ENCODE measurements around the gene P4HTM.

The P4HTM gene

GRCh38 chr3:49025793-49026520 is 35.9 kb downstream of the P4HTM start:
- DNase-seq: no peak

DNA sequence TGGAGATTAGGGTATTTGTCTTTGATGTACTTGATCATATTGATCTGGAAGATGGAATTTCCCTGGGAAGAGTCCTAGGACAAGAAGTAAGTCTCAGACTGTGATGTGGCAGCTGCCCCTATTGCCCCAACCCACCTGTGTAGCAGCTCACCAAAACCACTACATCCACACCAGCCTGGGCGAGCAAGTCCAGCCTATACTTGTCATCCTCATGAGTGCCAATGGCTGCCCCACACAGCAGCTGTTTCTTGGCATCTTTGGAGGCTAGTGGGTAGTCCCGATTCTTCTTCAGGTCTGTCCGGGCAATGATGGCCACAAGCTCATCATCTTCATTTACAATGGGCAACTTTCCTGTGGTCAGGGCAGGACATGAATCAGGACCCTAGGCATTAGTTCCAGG is 36.5 kb downstream of the P4HTM start:
- DNase-seq: no peak

GRCh38 chr3:49027634-49028033 is 37.6 kb downstream of the P4HTM start:
- no peak for DNase-seq

- DNase-seq: no peak
These were observed 38.2 kb downstream of the P4HTM start for GRCh38 chr3:49028298-49028672.

GRCh38 chr3:49028673-49029562 is 38.9 kb downstream of the P4HTM start, which contains the start of gene IMPDH2:
TSS of gene IMPDH2 (minus strand) at chr3:49029398. CDS start at chr3:49029350, 48 bp downstream.
- DNase-seq: peak; percentile 95

- no peak for DNase-seq
These were observed 39.5 kb downstream of the P4HTM start for GRCh38 chr3:49029563-49029884.

DNA sequence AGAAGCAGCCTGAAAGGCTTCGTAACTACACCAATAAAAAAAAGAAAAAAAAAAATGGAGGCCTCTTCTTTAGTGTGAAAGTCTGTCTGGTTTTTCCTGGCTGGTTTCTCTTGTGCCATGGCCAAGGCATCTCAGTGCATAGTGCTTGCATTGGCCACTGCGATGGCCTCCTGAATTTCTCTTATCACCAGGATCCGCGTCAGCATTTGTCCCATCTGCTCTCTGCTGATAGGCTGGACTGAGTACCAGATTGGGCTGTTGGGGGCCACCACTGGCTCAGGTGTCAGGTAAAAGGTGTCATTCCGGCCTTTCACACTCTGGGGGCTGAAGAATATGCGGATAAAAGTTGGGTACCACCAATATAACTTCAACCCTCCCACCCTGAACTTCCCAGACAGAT is 40.3 kb downstream of the P4HTM start:
- no peak for DNase-seq

DNA sequence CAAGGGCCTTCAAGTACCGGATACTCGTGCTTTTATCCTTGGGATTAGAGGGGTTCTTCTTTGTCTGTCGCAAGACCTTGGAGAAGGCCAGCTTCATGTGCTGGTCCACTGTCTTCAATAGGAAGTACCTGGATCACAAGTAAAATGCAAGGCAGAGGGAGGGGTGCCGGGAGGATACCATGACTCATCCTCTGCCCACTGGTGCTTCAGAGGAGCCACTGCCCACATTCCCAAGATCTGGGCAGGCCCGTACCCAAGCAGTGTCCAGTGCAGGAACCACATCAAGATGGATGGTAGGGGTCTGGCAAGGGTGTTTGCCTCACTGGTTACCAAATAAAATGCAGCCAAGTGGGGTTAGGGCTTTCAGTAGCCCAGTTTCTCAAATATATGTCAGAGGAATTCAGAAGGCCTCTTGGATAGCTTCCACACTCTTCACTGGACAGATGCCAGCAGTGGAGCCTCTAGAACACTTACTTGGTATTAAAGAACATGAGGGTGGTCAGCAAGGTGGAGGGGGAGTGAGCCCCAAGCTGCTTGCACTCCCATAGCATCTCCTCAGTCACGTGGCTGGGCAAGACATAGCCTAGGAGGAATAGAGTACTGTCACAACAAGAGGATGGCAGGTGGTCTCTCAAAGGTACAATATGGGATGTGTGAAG is 42.7 kb downstream of the P4HTM start:
- no peak for DNase-seq

- DNase-seq: no peak
These were observed 44.6 kb downstream of the P4HTM start for GRCh38 chr3:49034650-49035049.

DNA sequence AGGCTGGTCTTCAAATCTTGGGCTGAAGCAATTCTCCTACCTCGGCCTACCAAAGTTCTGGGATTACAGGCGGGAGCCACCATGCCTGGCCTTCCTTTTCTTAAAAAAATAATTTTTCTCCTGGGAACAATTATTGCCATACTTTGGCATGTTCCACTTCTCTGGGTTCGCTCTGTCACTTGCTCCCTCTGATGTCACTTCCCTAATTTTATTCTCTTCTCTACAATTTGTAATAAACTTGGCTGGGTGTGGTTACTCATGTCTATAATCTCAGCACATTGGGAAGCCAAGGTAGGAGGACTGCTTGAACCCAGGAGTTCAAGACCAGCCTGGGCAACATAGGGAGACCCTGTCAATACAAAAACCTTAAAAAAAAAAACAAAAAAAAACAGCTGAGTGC is 45.2 kb downstream of the P4HTM start:
- DNase-seq: no peak

DNA sequence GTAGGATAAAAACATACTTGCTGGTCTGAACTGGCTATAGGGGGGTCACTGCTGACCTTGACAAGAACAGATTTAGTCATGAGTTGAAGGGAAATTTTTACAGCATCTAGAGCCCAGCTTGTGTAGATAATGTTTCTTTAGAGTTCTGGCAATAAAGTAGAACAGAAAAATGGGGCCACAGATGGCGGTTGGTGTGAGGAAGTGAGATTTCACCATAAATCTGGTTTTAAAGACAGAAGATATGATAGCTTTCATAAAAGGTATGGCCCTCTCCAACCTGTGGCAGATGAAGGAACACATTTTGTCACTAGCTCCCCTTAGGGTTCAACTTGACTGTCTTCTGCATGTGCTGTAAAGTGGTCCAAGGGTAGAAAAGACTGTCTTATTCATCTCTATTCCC is 63.5 kb downstream of the P4HTM start:
- no peak for DNase-seq

DNA sequence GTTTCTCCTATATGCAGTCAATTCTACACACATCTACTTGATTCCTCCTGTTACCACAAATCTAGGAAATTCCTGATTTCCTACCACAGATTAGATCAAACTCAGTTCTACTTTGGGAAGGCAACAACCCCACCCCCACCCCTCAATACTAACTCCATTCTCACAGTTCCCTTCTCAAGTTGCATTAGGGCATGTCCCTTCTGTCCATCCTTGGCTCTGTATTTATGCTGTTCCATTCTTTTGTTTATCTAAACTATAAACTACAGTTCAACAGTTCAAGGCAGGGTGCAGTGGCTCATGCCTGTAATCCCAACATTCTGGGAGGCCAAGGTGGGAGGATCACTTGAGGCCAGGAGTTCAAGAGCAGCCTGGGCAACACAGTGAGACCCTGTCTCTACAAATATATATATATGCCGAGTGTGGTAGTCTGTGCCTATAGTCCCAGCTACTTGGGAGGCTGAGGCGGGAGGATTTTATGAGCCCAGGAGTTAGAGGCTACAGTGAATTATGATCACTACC is 64.4 kb downstream of the P4HTM start:
- no peak for DNase-seq
